ENCODE measurements around the gene MCUB. TPM values are rescaled to one million over a fixed set of nuclear protein-coding genes. Genes with fewer than 3 reads are reported as not detected.

Gene MCUB
- total and polyA plus RNA-seq, 2 of the 13 experiments (the other 11 are each of a cell fraction or from before 2014, with no cell fraction given): 0.95 to 2.2 TPM

DNA sequence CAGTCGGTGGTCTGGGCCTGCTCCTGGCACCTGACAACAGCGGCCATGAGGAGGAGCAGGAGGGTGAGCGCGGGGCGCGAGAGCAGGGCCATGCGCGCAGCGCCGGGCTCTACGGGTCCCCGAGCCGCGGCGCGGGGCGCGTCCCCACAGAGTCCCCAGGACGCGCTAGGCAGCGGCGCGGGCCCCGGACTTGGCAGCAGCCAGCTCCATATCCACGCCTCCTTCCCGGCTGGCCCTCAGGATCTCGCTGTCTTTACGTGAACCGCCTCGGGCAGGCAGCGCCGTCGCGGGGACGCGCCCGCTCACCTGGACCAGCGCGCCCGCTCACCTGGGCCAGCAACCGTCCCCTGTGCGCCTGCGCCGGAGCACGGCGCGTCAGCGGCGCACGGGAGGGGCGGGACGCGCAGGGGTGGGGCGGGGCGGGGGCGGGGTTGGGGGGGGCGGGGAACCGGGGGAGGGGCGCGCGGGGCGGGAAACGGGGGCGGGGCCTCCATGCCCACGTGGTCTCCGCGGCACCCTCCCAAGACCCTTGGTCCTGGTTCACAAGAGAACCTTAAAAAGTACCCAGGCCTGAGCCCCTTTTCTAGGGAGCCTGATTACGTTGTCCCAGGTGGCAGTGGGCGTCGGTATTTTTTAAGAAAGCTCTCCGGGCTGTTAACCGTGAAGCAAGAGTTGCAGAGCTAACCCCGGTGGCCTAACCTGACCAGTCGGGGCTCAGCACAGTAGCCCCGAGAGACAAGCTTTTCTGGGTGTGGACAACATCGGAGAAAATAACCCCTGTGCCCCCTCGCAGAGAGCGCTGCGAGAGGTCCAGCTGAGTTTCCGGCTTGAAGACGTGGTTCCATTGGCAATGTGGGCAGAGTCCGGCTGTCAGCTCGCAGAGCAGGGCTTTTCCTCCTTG is 169.9 kb downstream of the MCUB start, which contains the start of gene PLA2G12A (continued):
- TF ChIP-seq, protein P1, sequence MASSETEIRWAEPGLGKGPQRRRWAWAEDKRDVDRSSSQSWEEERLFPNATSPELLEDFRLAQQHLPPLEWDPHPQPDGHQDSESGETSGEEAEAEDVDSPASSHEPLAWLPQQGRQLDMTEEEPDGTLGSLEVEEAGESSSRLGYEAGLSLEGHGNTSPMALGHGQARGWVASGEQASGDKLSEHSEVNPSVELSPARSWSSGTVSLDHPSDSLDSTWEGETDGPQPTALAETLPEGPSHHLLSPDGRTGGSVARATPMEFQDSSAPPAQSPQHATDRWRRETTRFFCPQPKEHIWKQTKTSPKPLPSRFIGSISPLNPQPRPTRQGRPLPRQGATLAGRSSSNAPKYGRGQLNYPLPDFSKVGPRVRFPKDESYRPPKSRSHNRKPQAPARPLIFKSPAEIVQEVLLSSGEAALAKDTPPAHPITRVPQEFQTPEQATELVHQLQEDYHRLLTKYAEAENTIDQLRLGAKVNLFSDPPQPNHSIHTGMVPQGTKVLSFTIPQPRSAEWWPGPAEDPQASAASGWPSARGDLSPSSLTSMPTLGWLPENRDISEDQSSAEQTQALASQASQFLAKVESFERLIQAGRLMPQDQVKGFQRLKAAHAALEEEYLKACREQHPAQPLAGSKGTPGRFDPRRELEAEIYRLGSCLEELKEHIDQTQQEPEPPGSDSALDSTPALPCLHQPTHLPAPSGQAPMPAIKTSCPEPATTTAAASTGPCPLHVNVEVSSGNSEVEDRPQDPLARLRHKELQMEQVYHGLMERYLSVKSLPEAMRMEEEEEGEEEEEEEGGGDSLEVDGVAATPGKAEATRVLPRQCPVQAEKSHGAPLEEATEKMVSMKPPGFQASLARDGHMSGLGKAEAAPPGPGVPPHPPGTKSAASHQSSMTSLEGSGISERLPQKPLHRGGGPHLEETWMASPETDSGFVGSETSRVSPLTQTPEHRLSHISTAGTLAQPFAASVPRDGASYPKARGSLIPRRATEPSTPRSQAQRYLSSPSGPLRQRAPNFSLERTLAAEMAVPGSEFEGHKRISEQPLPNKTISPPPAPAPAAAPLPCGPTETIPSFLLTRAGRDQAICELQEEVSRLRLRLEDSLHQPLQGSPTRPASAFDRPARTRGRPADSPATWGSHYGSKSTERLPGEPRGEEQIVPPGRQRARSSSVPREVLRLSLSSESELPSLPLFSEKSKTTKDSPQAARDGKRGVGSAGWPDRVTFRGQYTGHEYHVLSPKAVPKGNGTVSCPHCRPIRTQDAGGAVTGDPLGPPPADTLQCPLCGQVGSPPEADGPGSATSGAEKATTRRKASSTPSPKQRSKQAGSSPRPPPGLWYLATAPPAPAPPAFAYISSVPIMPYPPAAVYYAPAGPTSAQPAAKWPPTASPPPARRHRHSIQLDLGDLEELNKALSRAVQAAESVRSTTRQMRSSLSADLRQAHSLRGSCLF (CRISPR knock-in tag; IDR thresholded peaks at IDR 0.05; ENCODE audit: borderline replicate concordance): no peak
- TF ChIP-seq STAT5B (CRISPR knock-in tag; IDR thresholded peaks at IDR 0.05): no peak
- TF ChIP-seq, protein P2, sequence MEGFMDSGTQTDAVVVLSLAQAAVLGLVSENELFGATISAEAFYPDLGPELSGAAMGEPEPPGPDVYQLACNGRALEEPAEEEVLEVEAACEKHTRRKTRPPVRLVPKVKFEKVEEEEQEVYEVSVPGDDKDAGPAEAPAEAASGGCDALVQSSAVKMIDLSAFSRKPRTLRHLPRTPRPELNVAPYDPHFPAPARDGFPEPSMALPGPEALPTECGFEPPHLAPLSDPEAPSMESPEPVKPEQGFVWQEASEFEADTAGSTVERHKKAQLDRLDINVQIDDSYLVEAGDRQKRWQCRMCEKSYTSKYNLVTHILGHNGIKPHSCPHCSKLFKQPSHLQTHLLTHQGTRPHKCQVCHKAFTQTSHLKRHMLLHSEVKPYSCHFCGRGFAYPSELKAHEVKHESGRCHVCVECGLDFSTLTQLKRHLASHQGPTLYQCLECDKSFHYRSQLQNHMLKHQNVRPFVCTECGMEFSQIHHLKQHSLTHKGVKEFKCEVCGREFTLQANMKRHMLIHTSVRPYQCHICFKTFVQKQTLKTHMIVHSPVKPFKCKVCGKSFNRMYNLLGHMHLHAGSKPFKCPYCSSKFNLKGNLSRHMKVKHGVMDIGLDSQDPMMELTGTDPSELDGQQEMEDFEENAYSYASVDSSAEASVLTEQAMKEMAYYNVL (CRISPR knock-in tag; IDR thresholded peaks at IDR 0.05; ENCODE audit: borderline replicate concordance): no peak
- no peak for TF ChIP-seq ZNF652 (CRISPR knock-in tag; IDR thresholded peaks at IDR 0.05; ENCODE audit: borderline replicate concordance, low read depth)
- 0 out of 2 replicates have a peak, but pooled peaks have one; percentile 54 for TF ChIP-seq ZNF235 (CRISPR knock-in tag; IDR thresholded peaks at IDR 0.05; ENCODE audit: borderline replicate concordance)
- TF ChIP-seq ZNF777 (CRISPR knock-in tag; IDR thresholded peaks at IDR 0.05): peak; percentile 79
- peak; percentile 55; the same call in 1 of the 2 replicates for TF ChIP-seq TAF1 (CRISPR knock-in tag; IDR thresholded peaks at IDR 0.05)
- TF ChIP-seq, protein P3, sequence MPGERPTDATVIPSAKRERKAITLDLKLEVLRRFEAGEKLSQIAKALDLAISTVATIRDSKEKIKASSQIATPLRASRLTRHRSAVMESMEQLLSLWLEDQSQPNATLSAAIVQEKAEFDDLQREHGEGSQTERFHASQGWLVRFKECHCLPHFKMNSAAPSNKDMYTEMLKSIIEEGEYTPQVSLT (CRISPR knock-in tag; IDR thresholded peaks at IDR 0.05; ENCODE audit: borderline replicate concordance, low read depth): no peak
- TF ChIP-seq, protein P4, sequence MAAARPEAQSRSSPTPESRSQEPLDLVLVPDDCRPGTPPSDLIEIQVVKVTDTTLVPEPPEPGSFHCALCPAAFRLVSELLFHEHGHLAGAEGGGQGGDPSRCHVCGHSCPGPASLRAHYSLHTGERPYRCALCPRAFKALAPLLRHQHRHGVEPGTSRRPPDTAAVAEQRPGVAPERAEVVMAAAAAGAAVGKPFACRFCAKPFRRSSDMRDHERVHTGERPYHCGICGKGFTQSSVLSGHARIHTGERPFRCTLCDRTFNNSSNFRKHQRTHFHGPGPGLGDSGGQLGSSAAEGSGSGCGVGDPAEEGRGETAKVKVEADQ (CRISPR knock-in tag; IDR thresholded peaks at IDR 0.05; ENCODE audit: borderline replicate concordance): no peak
- 0 out of 2 replicates have a peak, but pooled peaks have one; percentile 28 for TF ChIP-seq ZNF709 (CRISPR knock-in tag; IDR thresholded peaks at IDR 0.05)
- TF ChIP-seq, protein P5, sequence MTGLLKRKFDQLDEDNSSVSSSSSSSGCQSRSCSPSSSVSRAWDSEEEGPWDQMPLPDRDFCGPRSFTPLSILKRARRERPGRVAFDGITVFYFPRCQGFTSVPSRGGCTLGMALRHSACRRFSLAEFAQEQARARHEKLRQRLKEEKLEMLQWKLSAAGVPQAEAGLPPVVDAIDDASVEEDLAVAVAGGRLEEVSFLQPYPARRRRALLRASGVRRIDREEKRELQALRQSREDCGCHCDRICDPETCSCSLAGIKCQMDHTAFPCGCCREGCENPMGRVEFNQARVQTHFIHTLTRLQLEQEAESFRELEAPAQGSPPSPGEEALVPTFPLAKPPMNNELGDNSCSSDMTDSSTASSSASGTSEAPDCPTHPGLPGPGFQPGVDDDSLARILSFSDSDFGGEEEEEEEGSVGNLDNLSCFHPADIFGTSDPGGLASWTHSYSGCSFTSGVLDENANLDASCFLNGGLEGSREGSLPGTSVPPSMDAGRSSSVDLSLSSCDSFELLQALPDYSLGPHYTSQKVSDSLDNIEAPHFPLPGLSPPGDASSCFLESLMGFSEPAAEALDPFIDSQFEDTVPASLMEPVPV (CRISPR knock-in tag; IDR thresholded peaks at IDR 0.05): peak; percentile 84
- no peak for TF ChIP-seq ZNF180 (CRISPR knock-in tag; IDR thresholded peaks at IDR 0.05; ENCODE audit: borderline replicate concordance, low read depth)
- TF ChIP-seq ZNF572 (CRISPR knock-in tag; IDR thresholded peaks at IDR 0.05): no peak
- TF ChIP-seq SNRNP70 (IDR thresholded peaks at IDR 0.05; ENCODE audit: low read depth, low read length): no peak
- no peak for TF ChIP-seq HHEX (CRISPR knock-in tag; IDR thresholded peaks at IDR 0.05)
